ENCODE data around the gene ATAD3A. TPM values are rescaled to one million over a fixed set of nuclear protein-coding genes. Genes with fewer than 3 reads are reported as not detected.

The ATAD3A gene
- total and polyA plus RNA-seq, 9 of the 15 experiments (the other 6 are each of a cell fraction or from before 2014, with no cell fraction given), result 0.10 to 173 (median 36.7) TPM

DNA sequence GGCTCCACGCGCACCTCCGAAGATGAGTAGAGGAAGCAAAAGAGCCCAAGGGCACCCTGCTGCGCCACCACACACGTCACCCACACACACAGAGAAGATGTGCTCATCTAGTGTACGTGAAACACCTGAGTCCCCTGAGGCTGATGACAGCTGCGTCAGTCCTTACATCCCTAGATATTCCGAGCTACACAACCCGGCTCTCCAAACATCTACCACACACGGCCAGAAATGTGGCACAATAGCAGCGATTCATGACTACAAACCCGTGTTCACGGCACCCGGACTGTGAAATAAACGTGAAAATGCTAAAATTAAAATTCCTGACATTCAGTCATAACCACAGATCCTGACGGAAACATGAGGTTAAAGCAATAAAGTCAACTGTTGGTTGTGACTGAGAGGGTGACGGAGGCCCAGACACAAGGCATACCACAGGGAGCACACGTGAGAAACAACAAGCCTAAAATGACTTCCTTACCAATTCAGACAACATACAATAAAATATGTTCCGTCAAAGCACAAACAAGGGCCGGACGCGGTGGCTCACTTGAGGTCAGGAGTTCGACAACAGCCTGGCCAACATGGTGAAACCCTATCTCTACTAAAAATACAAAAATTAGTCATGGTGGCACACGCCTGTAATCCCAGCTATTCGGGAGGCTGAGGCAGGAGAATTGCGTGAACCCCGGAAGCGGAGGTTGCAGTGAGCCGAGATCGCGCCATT, 55.4 kb downstream of the ATAD3A start (continued):
- TF ChIP-seq YBX1 (IDR thresholded peaks at IDR 0.05) (no peak), EWSR1 (IDR thresholded peaks at IDR 0.05; ENCODE audit: borderline replicate concordance, low read depth, partially characterized antibody) (no peak), CLOCK (CRISPR knock-in tag; IDR thresholded peaks at IDR 0.05; ENCODE audit: borderline replicate concordance) (no peak), RBFOX2 (IDR thresholded peaks at IDR 0.05; ENCODE audit: low read depth, low read length) (0 out of 2 replicates have a peak, but pooled peaks have one; percentile 37), ZNF695 (CRISPR knock-in tag; IDR thresholded peaks at IDR 0.05) (no peak), ATF1 (CRISPR knock-in tag; IDR thresholded peaks at IDR 0.05) (no peak), ATF1 (tag; IDR thresholded peaks at IDR 0.05) (no peak), HSF4 (CRISPR knock-in tag; IDR thresholded peaks at IDR 0.05; ENCODE audit: borderline replicate concordance) (no peak), GABPB2 (CRISPR knock-in tag; conservative IDR thresholded peaks at IDR 0.05) (no peak), EP400 (IDR thresholded peaks at IDR 0.05) (no peak)
- TF ChIP-seq, protein P1, sequence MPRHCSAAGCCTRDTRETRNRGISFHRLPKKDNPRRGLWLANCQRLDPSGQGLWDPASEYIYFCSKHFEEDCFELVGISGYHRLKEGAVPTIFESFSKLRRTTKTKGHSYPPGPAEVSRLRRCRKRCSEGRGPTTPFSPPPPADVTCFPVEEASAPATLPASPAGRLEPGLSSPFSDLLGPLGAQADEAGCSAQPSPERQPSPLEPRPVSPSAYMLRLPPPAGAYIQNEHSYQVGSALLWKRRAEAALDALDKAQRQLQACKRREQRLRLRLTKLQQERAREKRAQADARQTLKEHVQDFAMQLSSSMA (CRISPR knock-in tag; IDR thresholded peaks at IDR 0.05), result no peak

Data from K562 (cell line).